GM23338 (cell line): ENCODE measurements around the gene KCNC2. TPM values are rescaled to one million over a fixed set of nuclear protein-coding genes. Genes with fewer than 3 reads are reported as not detected.

Experiments used
- ATAC-seq: fragments of 200-7000 bp; cut with Tn5 transposase; 3 replicates; pipeline ENCODE4 v1.9.1; 2020
- DNase-seq: peaks from one replicate; pipeline ENCODE4 v3.0.0-alpha.2; 2015; ENCODE audit warnings: low spot score
- H2AFZ ChIP-seq: fragments of 200-600 bp; sonication (generic); 2 replicates; pipeline ENCODE4 v1.8.0; 2016; ENCODE audit warnings: antibody characterized with exemption, mild to moderate bottlenecking, moderate library complexity
- H3F3A ChIP-seq: fragments of 200-600 bp; sonication (generic); replicated peaks from 2 replicates; pipeline ENCODE4 v1.8.0; 2017; ENCODE audit warnings: antibody characterized with exemption, mixed run types, low read depth
- H3K27ac ChIP-seq: fragments of 200-600 bp; sonication (generic); 2 replicates; pipeline ENCODE4 v1.6.1; 2016; ENCODE audit warnings: low read depth
- H3K27me3 ChIP-seq: fragments of 200-600 bp; sonication (generic); 2 replicates; pipeline ENCODE4 v1.8.0; 2016; ENCODE audit warnings: mild to moderate bottlenecking, mixed run types, moderate library complexity; ENCODE audit not compliant: insufficient read depth
- H3K36me3 ChIP-seq: fragments of 200-600 bp; sonication (generic); 2 replicates; pipeline ENCODE4 v1.8.0; 2016; ENCODE audit warnings: mild to moderate bottlenecking; ENCODE audit not compliant: insufficient read depth
- H3K4me1 ChIP-seq: fragments of 200-600 bp; sonication (generic); 2 replicates; pipeline ENCODE4 v1.8.0; 2016; ENCODE audit warnings: mild to moderate bottlenecking, moderate library complexity; ENCODE audit not compliant: insufficient read depth
- H3K4me2 ChIP-seq: fragments of 200-600 bp; sonication (generic); 2 replicates; pipeline ENCODE4 v1.7.1; 2017; ENCODE audit warnings: mixed run types
- H3K4me3 ChIP-seq: fragments of 200-600 bp; sonication (generic); 2 replicates; pipeline ENCODE4 v1.6.1; 2016; ENCODE audit warnings: mixed run types
- H3K79me2 ChIP-seq: fragments of 200-600 bp; sonication (generic); replicated peaks from 2 replicates; pipeline ENCODE4 v1.8.0; 2017; ENCODE audit warnings: mild to moderate bottlenecking; ENCODE audit not compliant: insufficient read depth
- H3K9me2 ChIP-seq: fragments of 200-600 bp; sonication (generic); 2 replicates; pipeline ENCODE4 v1.8.0; 2017; ENCODE audit not compliant: insufficient read depth
- H4K20me1 ChIP-seq: fragments of 200-600 bp; sonication (generic); replicated peaks from 2 replicates; pipeline ENCODE4 v1.8.0; 2017; ENCODE audit warnings: mild to moderate bottlenecking; ENCODE audit not compliant: insufficient read depth
- H3K27ac Mint-ChIP-seq: 2 replicates; pipeline ENCODE4 v1.8.0; 2020; ENCODE audit warnings: inconsistent platforms, mild to moderate bottlenecking, moderate library complexity, mixed read lengths
- H3K27me3 Mint-ChIP-seq: 3 replicates; pipeline ENCODE4 v1.8.0; 2022; ENCODE audit warnings: low read depth, mild to moderate bottlenecking, moderate library complexity, mixed read lengths, inconsistent platforms; ENCODE audit not compliant: insufficient read depth, poor library complexity
- H3K36me3 Mint-ChIP-seq: 3 replicates; pipeline ENCODE4 v1.8.0; 2021; ENCODE audit warnings: low read depth, mild to moderate bottlenecking, inconsistent platforms, moderate library complexity, mixed read lengths
- H3K4me1 Mint-ChIP-seq: 3 replicates; pipeline ENCODE4 v1.8.0; 2020; ENCODE audit warnings: mild to moderate bottlenecking, inconsistent platforms, mixed read lengths
- H3K4me3 Mint-ChIP-seq: 3 replicates; pipeline ENCODE4 v1.8.0; 2021; ENCODE audit warnings: moderate library complexity, mild to moderate bottlenecking, inconsistent platforms, mixed read lengths
- H3K9me3 Mint-ChIP-seq: 3 replicates; pipeline ENCODE4 v1.8.0; 2020; ENCODE audit warnings: moderate library complexity, mild to moderate bottlenecking, inconsistent platforms, mixed read lengths
- CREB1 ChIP-seq: fragments of 250-450 bp; sonication (Bioruptor Pico); IDR thresholded peaks from 2 replicates; pipeline ENCODE4 v1.5.0; 2020; ENCODE audit warnings: low read depth, mild to moderate bottlenecking, moderate library complexity
- ETS1 ChIP-seq: IDR thresholded peaks from 2 replicates; pipeline ENCODE4 v1.6.1; 2016; ENCODE audit warnings: antibody characterized with exemption
- JUNB ChIP-seq: IDR thresholded peaks from one replicate; pipeline ENCODE4 v1.6.1; 2016; ENCODE audit warnings: antibody characterized with exemption; ENCODE audit not compliant: unreplicated experiment
- NANOG ChIP-seq: IDR thresholded peaks from 2 replicates; pipeline ENCODE4 v1.6.1; 2016; ENCODE audit warnings: antibody characterized with exemption, borderline replicate concordance
- ZNF462 ChIP-seq: fragments of 250-450 bp; sonication (Bioruptor Pico); IDR thresholded peaks from 2 replicates; pipeline ENCODE4 v1.5.0; 2020; ENCODE audit warnings: mild to moderate bottlenecking, moderate library complexity
- polyA plus RNA-seq: library from polyadenylated mRNA; unstranded; fragments of >200 nt; fragmentation: Nextera tagmentation; extraction: Ambion mirVana; gene quantifications from 2 replicates; pipeline ENCODE4 v1.2.1, GENCODE V29; 2016
- total RNA-seq: library from RNA; depleted of rRNA; stranded (reverse); fragments of >200 nt; shearing (Covaris generic); gene quantifications from 2 replicates; pipeline ENCODE4 v1.2.3, GENCODE V29; 2014

The KCNC2 gene
- total and polyA plus RNA-seq, 2 experiments from 2014 or later, result 0.10 TPM; not detected in 1

DNA sequence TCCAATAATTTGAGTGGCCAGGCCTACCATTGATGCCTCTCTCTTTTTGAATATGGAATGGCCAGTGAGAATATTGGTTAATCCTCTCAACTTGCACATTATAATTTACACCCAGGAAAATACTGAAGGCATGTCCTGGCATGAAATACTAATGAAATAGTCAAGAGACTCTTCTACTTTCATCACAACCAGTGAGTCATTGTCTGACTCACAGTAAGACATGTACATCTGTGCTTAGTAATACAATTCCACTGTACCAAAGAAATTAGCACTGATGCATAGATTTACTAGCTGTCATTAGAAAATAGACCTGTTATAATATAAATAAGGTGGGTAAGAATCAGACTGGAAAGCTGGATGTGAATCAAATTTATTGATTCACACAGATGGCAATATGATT lies 31.6 kb downstream of the KCNC2 start (continued):
- TF ChIP-seq CREB1 (CRISPR knock-in tag) (no peak), ZNF462 (CRISPR knock-in tag) (no peak), ETS1 (no peak), NANOG (no peak)

- no peaks in the 10 kb centered on the region for H3K79me2 ChIP-seq
- no peak overlapping the region for H2AFZ ChIP-seq
- ATAC-seq (no peak), DNase-seq (no peak)
- no peaks in the 10 kb centered on the region for H3K9me3 Mint-ChIP-seq
- H3K27ac Mint-ChIP-seq, result no peak overlapping the region
- no peaks in the 10 kb centered on the region for H3K27me3 ChIP-seq
- H3K4me3 ChIP-seq, result no peak overlapping the region
- H3K9me2 ChIP-seq, result no peaks in the 10 kb centered on the region
- H4K20me1 ChIP-seq, result no peaks in the 10 kb centered on the region
- H3K4me1 ChIP-seq, result no peaks in the 10 kb centered on the region
- H3F3A ChIP-seq, result no peaks in the 10 kb centered on the region
- H3K36me3 ChIP-seq, result no peaks in the 10 kb centered on the region
- no peaks in the 10 kb centered on the region for H3K36me3 Mint-ChIP-seq
- no peaks in the 10 kb centered on the region for H3K27me3 Mint-ChIP-seq
- H3K4me1 Mint-ChIP-seq, result no peaks in the 10 kb centered on the region
- no peak overlapping the region for H3K4me2 ChIP-seq
- H3K27ac ChIP-seq, result no peak overlapping the region
- H3K4me3 Mint-ChIP-seq, result no peak overlapping the region
- TF ChIP-seq JUNB, result no peak
These were observed 37.0 kb downstream of the KCNC2 start for GRCh38 chr12:75172611-75173010.
